LHCN-M2 (cell line): ENCODE measurements around the gene APMAP. TPM values are rescaled to one million over a fixed set of nuclear protein-coding genes. Genes with fewer than 3 reads are reported as not detected.
"Not testable (repeated sequence)": the region's sequence is repeated elsewhere in the genome, so short reads cannot be mapped to it uniquely, and the experiment has no call there.

Experiments used
- DNase-seq: peaks from one replicate; pipeline ENCODE4 v3.0.0-alpha.2; 2012; ENCODE audit warnings: low read depth
- total RNA-seq: library from RNA; depleted of rRNA; stranded (reverse); fragments of >200 nt; gene quantifications from 2 replicates; pipeline ENCODE4 v1.2.3, GENCODE V29; 2014

APMAP gene
- total RNA-seq, 1 experiment from 2014 or later, result 127 TPM

DNA sequence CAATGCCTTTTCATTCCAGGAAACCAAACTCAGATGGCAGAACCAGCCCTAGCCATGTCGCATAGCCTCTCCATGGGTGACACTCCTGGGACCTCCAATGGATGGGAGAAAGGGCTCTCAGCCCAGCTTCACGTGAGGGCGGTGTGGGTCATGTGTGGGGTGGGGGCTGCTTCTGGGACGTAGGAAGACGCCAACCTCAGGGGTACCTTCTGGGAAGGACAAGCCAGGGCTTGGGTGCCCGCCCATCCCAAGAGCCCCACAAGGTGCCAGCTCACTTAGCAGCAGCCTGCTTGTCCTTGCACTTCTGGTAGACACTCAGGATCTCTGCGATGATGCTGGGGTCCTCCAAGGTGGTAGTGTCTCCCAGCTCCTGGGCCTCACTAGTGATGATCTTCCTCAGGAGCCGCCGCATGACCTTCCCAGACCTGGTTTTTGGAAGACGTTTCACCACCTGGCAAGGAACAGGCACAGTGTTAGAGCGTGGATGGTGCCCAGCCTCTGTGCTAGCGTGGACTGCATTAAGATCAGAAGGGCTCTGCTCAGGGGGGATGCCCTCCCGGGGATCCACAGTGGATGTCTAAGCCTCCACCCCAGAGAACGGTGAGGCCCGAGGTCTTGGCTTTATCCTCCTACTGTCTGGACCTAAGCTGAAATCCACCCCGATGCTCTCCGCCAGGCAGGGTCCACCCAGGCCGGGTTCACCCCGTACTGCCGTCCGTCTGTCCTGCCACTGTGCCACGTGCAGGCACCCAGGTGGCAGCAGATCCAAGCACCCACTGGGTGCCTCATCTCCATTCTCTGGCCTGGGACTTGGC is 15.1 kb upstream of the APMAP start:
- DNase-seq, result no peak

DNA sequence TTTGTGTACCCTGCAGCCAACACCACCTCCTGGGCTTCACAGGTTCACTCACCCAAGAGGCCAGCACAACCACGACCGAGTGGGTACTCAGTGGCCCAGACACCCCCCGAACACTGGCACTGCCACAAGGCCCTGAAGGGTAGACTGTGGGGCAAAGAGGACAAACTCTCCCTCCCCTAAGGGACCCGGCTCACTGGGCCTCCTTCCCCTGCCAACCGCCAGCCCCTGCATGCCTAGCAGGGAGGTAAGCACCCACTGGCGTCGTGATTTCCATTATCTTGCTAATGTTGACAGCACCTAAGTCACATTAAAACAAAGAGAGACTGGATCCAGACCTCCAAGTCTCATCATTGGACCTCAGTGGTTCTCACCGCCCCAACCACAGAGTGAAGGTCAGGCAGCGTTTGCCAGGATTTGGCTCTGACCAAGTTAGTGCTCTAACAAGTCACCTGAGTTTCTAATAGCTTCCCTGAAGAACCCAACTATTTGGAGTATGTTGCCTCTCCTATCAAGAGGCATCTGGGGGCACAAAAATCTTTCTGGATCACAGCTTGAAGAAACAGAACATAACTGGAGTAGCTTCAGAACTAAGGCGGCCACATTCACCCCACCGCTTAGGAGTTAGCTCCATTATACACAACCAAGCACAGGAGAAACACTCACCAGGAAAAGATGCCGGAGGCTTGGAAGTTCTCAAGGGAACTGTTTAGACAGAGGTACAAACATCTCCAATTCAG is 14.0 kb upstream of the APMAP start:
- no peak for DNase-seq

DNA sequence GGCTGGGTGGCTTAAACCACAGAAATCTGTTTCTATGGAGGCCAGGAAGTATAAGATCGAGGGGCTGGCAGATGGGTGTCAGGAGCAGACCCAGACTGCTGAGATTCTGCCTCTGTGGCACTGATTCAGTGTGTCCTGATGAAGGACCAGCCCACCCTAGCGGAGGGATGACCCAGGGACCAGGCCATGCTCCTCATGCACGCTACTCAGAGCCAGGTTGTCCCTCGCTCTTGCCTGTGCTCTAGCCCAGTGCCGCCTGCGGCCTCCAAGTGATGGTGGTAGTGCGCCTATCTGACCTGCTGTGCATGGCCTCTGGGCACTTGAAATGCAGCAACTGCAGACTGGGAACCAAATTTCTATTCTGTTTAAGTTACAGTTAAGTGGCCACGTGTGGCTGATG is 13.1 kb upstream of the APMAP start:
- no peak for DNase-seq

DNA sequence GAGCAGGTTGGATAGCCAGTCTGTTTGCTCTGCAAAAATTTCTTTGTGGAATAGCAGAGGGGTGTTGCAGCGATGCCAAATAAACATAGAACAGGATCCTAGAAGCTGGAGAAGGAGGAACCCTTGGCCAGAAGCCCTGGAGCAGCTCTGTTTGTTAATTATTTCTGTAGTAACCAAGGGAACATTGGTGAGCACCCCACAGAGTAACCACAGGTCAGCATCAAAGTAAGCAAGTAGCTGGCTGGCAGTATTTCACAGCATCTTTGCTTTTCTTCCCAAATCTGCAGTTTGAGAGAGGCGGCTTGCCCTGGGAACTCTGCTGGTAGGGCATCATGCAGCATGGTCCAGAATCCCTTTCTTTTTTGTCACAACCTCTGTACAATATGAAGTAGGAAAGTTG is 12.7 kb upstream of the APMAP start:
- peak; percentile 32 for DNase-seq

DNA sequence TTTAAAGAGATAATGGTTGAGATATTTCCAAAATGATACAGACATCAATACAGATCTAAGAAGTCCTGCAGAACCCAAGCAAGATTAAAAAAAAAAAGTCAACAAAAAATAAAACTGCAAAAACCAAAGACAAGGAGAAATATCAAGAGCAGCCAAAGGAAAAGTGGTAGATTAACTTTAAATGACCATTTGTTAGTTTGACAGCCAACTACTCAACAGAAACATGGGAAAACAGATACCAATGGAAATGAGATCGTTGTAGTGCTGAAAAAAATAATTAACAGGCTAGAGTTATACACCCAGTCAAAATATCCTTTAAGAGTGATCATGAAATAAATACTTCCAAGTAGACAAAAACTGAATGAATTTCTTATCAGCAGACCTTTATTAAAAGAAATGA is 10.5 kb upstream of the APMAP start:
- DNase-seq, result no peak

DNA sequence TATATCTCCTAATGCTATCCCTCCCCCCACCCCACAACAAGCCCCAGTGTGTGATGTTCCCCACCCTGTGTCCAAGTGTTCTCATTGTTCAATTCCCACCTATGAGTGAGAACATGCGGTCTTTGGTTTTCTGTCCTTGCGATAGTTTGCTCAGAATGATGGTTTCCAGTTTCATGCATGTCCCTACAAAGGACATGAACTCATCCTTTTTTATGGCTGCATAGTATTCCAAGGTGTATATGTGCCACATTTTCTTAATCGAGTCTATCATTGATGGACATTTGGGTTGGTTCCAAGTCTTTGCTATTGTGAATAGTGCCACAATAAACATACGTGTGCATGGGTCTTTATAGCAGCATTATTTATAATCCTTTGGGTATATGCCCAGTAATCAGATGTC is 8.8 kb upstream of the APMAP start:
- DNase-seq, result not testable (repeated sequence)

DNA sequence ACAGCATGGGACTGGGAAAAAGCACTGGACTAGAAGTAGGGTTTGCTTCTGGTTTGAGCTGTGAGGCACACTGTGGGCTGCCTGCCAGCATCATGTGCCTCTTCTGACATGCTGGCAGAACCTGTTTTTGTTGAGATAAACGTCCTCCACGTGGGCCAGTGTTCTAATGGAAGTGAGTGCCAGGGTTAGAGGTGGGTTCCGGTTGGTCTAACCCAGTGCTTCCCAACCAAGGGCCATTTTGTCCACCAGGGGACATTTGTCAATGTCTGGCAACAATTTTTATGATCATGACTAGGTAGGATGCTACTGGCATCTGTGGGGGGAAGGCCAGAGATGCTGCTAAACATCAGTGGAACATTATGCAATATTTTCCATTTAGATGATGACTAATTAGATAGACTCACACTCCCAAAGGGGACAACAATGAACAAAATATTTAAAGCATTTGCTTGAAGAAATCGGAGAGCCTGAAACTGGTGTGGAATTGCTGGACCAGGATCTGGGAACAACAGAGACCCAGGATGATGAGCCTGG is 7.8 kb upstream of the APMAP start:
- peak; percentile 93 for DNase-seq

DNA sequence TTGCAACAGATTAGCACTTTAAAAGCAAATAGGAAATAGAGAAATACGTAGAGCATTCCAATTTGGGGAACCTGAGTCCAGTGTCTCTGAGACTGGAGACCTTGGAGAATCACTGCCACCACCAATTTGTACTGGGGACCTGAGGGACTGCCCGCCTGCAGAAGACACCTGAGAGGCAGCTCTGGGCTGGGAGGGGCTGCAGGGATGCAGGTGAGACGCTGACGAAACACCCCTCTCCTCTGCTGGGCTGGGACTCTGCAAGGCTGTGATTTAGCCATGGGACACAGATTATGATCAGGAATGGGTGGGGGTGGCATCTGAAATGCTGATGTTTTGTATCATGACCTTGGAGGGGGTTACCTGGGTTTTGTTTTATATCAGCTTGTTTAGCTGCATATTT is 7.0 kb upstream of the APMAP start:
- no peak for DNase-seq

DNA sequence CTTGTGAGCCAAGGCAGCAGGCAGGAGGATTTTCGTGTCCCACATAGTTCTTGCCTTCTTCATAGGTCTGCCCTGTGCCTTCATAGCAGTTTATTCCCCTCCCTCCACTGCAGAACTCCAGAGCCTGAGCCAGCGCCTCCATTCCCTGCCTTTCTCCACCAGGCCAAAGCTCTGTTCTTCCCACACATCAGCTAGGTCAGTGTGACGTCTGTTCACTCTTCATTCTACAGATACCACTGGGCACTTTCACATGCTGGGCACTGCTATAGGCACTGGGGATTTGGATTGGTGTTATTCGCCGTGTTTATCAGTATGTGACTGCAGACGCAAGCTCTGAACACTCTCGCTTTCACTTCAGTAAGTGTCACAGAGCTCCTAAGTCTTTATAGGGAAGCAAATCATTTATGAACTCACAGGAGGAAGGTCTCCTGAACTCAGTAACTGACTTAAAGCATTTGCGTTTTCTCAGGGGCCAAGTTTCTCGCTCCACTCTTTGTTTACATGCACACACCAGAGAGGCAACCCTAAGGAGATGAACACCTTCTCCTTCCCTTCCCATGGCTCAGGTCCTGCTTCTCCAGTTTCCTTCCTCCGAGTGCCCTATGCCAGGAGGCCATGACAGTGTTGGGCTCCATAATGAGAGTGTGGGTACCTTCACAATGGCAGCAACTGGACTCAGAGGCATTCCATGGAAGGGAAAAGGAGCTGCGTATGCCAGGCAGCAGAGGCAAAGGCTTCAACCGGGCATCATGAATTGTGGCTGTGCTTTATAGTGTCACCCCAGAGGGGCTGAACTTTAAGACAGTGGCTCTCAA is 6.3 kb upstream of the APMAP start:
- no peak for DNase-seq

DNA sequence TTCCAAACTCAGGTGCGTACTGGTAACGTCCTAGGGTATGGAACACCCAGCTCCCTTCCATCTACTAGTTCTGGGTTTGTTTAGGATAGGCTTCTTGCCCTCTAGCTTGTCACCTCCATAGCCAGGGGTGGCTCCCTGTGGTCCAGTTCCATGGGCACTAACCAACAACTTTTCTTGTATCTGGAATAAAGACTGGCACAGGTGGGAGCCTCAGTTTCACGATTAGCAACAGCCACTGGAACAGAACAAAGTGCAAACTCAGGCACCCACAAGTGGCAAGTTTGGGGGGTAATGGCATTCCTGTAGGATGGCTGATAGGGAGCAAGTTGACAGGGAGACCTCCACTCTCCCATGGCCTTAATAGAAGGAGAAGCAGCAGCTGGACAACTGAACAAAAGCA is 5.6 kb upstream of the APMAP start:
- DNase-seq, result no peak

DNA sequence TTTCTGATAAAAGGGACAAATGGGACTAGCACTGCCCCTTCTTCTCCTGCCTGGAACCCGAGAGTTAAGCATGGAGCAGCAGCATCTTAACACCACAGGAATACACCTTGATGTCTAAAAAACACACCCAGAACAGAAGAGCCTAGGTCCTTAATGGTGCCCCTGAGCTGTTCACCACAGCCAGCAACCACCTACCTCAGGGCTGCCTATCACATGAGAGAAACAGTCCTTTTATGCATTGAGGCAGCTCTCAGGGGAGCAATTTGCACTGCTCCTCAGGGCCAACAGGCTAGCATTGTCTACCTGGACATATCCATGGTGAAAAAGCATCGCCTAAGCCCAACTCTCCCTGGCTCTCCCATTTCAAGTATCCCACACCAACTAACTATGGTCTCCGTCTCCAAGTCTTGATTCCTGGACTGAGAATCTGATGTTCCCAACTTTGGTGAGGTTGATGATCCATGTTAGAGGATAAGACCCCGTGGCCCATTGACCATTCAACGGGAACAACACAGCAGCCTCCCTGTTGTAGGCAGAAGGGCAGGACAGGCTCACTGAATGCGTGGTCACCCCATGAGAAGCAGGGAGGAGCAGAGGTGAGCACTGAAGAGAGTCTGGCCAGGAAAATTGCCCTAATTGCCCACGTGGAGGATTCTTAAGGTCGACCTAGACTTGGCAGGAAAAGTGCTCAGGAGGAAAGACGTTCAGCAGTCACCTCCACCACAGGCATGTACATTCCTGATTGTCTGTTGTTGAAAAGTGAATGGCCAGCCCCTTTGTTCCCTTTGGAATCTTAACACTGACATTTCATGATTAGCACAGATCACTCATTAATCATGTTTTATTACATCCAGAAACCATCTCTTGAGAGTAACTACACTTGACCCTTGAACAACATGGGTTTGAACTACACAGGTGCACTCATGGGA is 4.2 kb upstream of the APMAP start:
- no peak for DNase-seq

DNA sequence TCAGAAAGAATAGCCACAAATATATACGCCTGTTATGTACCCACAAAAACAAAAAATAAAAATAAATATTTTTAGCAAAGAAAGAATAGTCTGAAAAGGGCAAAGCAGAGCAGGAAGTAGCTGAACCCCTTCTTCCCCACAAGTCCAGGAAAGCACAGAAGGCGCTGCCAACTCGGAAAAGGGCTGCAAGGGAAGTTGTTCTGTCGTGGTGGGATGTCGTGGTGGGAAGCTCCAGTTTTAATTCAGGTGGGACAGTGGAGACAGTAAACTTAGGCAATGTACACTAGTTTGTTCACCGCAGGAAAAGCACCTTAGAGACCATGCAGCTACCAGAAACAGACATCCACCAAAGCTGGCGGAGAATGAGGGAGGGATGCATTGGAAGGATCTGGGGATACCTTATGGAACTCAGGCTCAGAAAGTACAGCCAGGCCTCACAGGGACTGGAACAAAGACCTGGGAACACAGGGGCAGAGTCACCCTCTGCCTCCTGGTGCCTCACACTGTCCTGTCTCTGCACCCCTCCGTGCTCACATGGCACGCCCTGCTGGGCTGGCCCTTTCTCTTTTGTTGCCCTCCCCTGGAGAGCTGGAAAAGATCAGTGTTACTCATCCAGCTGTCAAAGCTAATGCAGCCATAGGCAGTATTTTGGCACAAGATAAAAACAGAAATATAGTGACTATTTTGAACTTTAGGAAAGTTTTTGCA is 3.3 kb upstream of the APMAP start:
- peak; percentile 35 for DNase-seq

DNA sequence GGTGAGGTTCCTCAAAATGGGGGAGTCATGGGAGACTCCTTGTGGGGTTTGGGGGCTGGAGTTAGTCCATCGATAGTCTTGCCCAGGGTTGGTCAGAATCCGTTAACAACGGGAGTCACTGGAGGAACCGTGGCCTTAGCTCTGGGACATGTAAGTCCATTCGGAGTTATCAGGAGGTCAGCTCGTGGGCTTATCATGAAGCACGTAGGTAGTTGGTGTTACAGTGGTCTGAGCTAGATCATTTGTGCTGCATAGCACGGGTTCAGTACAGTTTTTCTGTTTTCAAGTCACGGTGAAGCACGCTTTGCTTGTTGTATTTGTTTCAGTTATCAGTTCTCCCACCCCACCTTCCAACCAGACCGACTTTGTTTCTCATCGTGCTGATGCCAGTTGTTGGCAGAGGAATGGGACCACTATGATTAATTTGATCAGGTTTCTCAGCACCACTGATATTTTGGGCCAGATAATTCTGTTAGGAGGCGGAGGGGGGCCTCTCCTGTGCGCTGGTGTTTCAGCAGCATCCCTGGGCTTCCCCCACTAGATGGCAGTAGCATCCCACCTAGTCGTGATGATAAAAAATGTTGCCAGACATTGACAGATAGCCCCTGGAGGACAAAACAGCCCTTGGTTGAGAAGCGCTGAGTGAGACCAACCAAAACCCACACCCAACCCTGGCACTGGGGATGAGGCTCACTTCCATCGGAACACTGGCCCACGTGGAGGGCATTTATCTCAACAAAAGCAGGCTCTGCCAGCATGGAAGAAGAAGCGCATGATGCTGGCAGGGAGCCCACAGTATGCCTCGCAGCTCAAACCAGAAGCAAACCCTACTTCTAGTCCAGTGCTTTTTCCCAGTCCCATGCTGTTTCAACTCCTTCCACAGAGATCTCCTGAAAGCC is 2.2 kb upstream of the APMAP start:
- peak; percentile 76 for DNase-seq

DNA sequence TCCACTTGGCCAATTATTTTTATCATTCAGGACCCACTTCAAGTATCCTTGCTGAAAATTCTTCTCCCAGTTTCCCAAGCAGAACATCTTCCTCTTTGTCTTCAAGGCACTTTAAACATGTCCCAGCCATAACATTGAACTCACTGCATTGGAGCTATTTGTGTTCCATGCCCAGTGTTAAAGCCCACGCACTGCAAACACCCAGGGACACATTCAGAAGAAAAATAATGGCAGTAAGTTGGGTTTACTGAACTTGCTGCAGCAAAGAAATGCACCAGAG is 1.6 kb upstream of the APMAP start:
- DNase-seq, result no peak

DNA sequence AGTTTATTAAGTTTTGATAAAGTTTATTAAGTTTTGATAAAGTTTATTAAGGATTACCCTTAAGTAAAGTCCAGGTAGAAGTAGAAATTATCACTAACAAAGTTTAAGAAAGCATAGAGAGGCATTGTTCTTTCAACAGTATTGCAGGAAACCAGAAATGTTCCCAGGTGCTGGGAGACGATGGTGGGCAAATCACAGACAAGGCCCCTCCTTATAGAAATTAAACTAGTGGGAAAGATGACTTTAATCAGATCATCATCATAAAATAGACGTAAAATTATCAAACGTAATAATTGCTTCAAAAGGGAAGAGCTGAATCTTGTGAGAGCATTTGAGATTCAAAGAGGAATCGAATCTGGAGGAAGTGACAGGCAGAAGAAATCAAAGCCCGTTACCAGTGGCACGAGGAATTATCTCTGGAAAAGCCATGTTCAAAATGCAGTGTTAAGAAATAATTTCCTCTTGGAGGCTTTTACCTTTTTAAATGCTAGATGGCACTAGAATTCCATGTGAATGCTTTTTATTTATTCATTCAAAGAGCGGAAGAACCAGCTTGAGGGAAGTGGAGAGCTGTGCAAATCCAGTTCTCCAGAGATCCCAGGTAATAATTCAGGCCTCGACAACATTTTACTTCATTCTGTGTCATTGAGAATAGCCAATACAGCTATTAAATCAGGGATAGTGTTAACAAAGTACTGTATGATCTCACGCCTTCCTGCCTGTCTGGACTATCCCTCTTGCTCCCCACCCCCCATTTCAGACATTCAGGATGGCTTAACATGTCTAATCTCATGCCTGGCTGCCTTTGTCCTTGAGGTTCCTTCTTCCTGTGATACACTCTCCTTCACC is 1.0 kb upstream of the APMAP start:
- DNase-seq, result peak; percentile 69

DNA sequence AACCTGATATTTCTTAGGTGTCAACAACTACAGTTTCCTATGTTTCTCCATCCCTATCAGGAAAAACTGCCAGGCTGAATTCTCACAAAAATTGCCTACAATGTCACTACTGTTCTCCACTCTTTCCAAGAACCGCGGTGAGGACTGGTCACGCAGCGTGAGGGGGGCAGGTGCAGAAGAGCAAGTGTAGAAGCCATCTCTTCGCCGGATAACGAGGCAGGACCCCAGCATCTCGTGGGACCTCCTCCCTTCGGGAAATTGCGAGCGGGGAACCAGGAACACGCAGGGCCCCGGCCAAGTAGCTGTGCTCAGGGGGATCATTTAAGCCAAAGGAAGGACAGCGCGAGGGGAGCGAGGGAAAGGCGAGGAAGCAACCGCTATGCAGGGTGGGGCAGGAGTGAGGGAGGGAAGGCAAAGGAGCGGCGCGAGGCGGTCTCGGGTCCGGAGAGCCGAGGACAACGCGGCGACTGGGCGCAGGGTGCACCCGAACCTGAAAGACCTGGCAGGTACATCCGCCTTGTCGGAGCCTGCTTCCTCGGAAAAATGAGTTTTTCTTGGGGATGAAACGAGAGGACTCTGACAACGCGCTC is 559 bp downstream of the APMAP start:
- DNase-seq, result peak; percentile 6

DNA sequence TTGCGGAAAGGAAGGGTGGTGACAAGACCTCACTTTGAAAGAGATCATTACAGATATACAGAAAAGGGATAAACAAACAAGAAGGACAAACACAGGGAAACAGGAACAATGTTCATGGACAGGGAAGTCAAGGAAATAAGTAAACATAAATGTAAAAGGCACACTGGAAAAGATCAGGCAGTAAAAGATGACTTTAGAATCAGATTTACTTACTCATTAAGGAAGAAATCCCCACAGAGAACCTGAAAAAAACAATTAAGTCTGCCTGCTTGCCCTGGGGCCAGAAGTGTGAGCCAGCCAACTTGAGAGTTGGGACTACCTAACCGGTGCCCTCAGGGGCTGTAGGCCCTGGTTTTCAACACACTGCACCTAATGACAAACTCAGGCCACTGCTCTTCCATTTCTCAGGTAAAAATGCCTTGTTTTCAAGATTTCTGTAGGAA is 1.7 kb downstream of the APMAP start:
- DNase-seq, result no peak

DNA sequence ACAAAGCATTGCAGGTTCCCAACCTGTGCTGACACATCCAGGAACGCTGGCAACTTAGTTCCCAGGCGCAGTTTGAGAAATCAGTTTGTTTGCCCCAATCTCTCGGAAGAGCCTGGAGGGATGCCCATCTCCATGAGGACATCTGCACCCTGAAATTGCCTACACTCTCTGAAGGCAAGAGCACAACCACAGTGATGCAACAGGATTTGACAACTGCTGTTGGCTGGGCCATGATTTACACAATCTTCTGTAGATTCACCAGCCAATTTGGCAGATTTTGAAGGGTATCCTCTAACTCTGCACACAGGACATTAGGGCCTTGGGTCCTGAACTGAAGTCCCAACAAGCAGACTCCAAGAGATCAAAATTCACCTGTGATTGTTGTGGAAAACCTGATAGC is 3.4 kb downstream of the APMAP start:
- no peak for DNase-seq
